Measurements from ENCODE around the gene PLCH1.

- TF ChIP-seq POLR2A (IDR thresholded peaks at IDR 0.05): no peak
- no peak for TF ChIP-seq CTCF (IDR thresholded peaks at IDR 0.05)
These were observed 397.0 kb downstream of the PLCH1 start for GRCh38 chr3:155347901-155348300.

Data from adrenal gland (tissue), 5 donors.